K562 (cell line): Measurements from ENCODE around the gene ZNHIT2. TPM values are rescaled to one million over a fixed set of nuclear protein-coding genes. Genes with fewer than 3 reads are reported as not detected.

Source experiments
- ATF1 ChIP-seq, 2 experiments: fragments of 450-650 bp in 1 of 2; IDR thresholded peaks; 2 replicates each; pipeline ENCODE4 v1.6.1; 2016; ENCODE audit warnings: missing compliant biosample characterization in 1 of 2, missing genetic modification characterization in 1 of 2
- BRD9 ChIP-seq: fragments of 450-650 bp; IDR thresholded peaks from 2 replicates; pipeline ENCODE4 v1.6.1; 2018; ENCODE audit warnings: low read depth; ENCODE audit not compliant: partially characterized antibody
- BRF1 ChIP-seq: IDR thresholded peaks from 3 replicates; pipeline ENCODE4 v1.6.1; 2011; ENCODE audit warnings: borderline replicate concordance, mild to moderate bottlenecking; ENCODE audit not compliant: insufficient read length; ENCODE audit errors: extremely low read depth
- HNRNPLL ChIP-seq: fragments of 200-400 bp; formaldehyde crosslinking; IDR thresholded peaks from 2 replicates; pipeline ENCODE4 v1.6.1; 2017; ENCODE audit warnings: low read length, low read depth, mild to moderate bottlenecking; ENCODE audit not compliant: poor library complexity, severe bottlenecking
- JUNB ChIP-seq: fragments of 450-650 bp; formaldehyde crosslinking; conservative IDR thresholded peaks from 2 replicates; pipeline ENCODE4 v1.4.0; 2020; ENCODE audit warnings: mild to moderate bottlenecking
- KHSRP ChIP-seq: fragments of 450-650 bp; IDR thresholded peaks from 2 replicates; pipeline ENCODE4 v1.6.1; 2017
- MTA2 ChIP-seq: fragments of 450-650 bp; IDR thresholded peaks from 2 replicates; pipeline ENCODE4 v1.6.1; 2016; ENCODE audit warnings: low read depth
- NR2C1 ChIP-seq, 2 experiments: fragments of 450-650 bp; IDR thresholded peaks; 2 replicates each; pipeline ENCODE4 v1.6.1; 2017; ENCODE audit warnings: mild to moderate bottlenecking in 2 of 2, antibody characterized with exemption in 1 of 2, inconsistent platforms in 1 of 2, missing compliant biosample characterization in 1 of 2, missing genetic modification characterization in 1 of 2
- PRPF4 ChIP-seq: fragments of 200-400 bp; formaldehyde crosslinking; IDR thresholded peaks from one replicate; pipeline ENCODE4 v1.6.1; 2017; ENCODE audit warnings: low read length, low read depth, mild to moderate bottlenecking; ENCODE audit not compliant: insufficient read depth, poor library complexity, severe bottlenecking
- STAG1 ChIP-seq: sonication (generic); formaldehyde crosslinking; IDR thresholded peaks from 2 replicates; pipeline ENCODE4 v1.5.0; 2020; ENCODE audit warnings: missing genetic modification reagents, borderline replicate concordance
- SUPT5H ChIP-seq: fragments of 450-650 bp; IDR thresholded peaks from 2 replicates; pipeline ENCODE4 v1.6.1; 2016
- ZFX ChIP-seq: sonication (generic); formaldehyde crosslinking; IDR thresholded peaks from 2 replicates; pipeline ENCODE4 v1.8.0; 2022; ENCODE audit warnings: mild to moderate bottlenecking, missing genetic modification reagents, moderate library complexity
- ZNF282 ChIP-seq: sonication (generic); formaldehyde crosslinking; IDR thresholded peaks from 2 replicates; pipeline ENCODE4 v1.8.1; 2023; ENCODE audit warnings: missing genetic modification reagents
- ZNF830 ChIP-seq: fragments of 250-450 bp; sonication (Bioruptor Pico); IDR thresholded peaks from 2 replicates; pipeline ENCODE4 v1.5.0; 2021; ENCODE audit warnings: mild to moderate bottlenecking
- polyA plus RNA-seq, 8 experiments: library from polyadenylated mRNA; depleted of rRNA in 4 of 8; stranded (reverse) in 5 of 8; unstranded in 3 of 8; fragments of >200 nt; fragmentation: Nextera tagmentation in 2 of 8; fragmentation: Illumina TruSeq in 1 of 8; extraction: Ambion mirVana in 2 of 8; extraction: Trizol in 1 of 8; gene quantifications; 2 replicates each; pipeline versions ENCODE4 v1.2.1 to v1.2.3, GENCODE V29; 2011 to 2014; ENCODE audit warnings: inconsistent platforms in 1 of 8, missing spikeins in 1 of 8
- total RNA-seq, 7 experiments: library from RNA; depleted of rRNA in 6 of 7; stranded (reverse); fragments of >200 nt in 6 of 7; fragmentation: Illumina TruSeq in 2 of 7; extraction: Trizol in 2 of 7; gene quantifications; 2 replicates each; pipeline versions ENCODE4 v1.2.1 to v1.2.3, GENCODE V29; 2011 to 2021; ENCODE audit warnings: low replicate concordance in 1 of 7
- TF ChIP-seq, protein P1 (sequence below): fragments of 450-650 bp; IDR thresholded peaks from 2 replicates; pipeline ENCODE4 v1.7.1; 2018; ENCODE audit warnings: mild to moderate bottlenecking, low read depth; ENCODE audit not compliant: partially characterized antibody
- TF ChIP-seq, protein P2 (sequence below): fragments of 200-400 bp; formaldehyde crosslinking; IDR thresholded peaks from 2 replicates; pipeline ENCODE4 v1.6.1; 2017; ENCODE audit warnings: mild to moderate bottlenecking, low read depth, low read length, moderate library complexity
- TF ChIP-seq, protein P3 (sequence below): fragments of 450-650 bp; IDR thresholded peaks from 2 replicates; pipeline ENCODE4 v1.6.1; 2017; ENCODE audit warnings: mild to moderate bottlenecking, moderate library complexity
- TF ChIP-seq, protein P4 (sequence below): fragments of 250-450 bp; sonication (Bioruptor Pico); IDR thresholded peaks from 2 replicates; pipeline ENCODE4 v1.9.0; 2021; ENCODE audit warnings: mild to moderate bottlenecking, inconsistent platforms

The ZNHIT2 gene
- total and polyA plus RNA-seq, 9 of the 15 experiments (the other 6 are each of a cell fraction or from before 2014, with no cell fraction given), result 0.08 to 39.0 (median 2.5) TPM

DNA sequence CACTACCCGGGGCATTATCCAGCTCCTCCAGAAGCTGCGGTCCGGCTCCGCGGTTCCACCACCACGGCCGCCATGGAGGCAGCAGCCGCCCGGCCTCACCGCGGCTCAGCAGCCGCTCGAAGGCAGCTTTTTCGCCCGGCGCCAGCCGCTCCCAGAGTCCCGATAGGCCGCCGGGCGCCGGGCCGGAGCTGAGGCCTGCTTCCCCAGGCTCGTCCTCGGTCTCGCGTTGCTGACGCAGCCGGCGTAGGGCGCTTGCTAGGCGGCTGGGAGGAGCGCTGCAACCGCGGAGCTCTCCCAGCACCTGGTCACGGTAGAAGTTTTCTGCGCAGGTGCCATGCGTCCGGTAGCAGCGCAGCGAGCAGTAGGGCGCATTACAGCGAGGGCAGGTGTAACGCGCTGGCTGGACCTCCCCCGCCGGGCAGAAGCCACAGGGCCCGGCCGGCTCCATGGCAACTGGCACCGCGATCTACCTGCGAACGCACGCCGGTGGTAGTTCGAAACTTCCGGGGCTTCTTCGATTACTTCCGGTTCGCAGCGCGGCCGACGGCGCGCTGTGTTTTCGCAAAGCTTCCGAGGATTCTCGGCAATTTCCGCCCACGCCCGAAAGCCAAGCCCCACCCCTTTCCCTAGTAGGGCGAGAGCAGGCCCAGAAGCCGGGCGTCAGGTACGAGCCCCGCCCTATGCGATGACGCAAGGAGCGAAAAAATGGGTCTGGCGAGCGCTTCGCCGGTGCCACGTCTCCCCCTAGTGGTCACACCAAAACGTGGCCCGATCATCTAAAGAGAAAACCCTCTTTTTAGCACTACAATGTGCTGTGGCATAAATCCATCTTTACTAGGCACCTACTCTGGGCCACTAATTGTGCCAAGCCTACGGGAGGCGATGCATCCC, at the start of gene ZNHIT2 (continued):
- TF ChIP-seq PRPF4 (peak; percentile 38), ZNF282 (CRISPR knock-in tag) (peak; percentile 89), ZNF830 (CRISPR knock-in tag) (peak; percentile 85; the same call in 1 of the 2 replicates), BRD9 (no peak), NR2C1 (IDR thresholded peaks at IDR 0.05) (peak; percentile 99), NR2C1 (tag; IDR thresholded peaks at IDR 0.05) (peak; percentile 99), ATF1 (CRISPR knock-in tag; IDR thresholded peaks at IDR 0.05) (no peak; the same call in 1 of the 2 replicates), ATF1 (tag; IDR thresholded peaks at IDR 0.05) (peak; percentile 96), JUNB (CRISPR knock-in tag) (no peak), SUPT5H (peak; percentile 81), ZFX (peak; percentile 100), MTA2 (peak; percentile 78), KHSRP (no peak), HNRNPLL (peak; percentile 58), STAG1 (CRISPR knock-in tag) (peak; percentile 74; the same call in 1 of the 2 replicates), BRF1 (no peak)
- TF ChIP-seq, protein P1, sequence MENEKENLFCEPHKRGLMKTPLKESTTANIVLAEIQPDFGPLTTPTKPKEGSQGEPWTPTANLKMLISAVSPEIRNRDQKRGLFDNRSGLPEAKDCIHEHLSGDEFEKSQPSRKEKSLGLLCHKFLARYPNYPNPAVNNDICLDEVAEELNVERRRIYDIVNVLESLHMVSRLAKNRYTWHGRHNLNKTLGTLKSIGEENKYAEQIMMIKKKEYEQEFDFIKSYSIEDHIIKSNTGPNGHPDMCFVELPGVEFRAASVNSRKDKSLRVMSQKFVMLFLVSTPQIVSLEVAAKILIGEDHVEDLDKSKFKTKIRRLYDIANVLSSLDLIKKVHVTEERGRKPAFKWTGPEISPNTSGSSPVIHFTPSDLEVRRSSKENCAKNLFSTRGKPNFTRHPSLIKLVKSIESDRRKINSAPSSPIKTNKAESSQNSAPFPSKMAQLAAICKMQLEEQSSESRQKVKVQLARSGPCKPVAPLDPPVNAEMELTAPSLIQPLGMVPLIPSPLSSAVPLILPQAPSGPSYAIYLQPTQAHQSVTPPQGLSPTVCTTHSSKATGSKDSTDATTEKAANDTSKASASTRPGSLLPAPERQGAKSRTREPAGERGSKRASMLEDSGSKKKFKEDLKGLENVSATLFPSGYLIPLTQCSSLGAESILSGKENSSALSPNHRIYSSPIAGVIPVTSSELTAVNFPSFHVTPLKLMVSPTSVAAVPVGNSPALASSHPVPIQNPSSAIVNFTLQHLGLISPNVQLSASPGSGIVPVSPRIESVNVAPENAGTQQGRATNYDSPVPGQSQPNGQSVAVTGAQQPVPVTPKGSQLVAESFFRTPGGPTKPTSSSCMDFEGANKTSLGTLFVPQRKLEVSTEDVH, result peak; percentile 94
- TF ChIP-seq, protein P2, sequence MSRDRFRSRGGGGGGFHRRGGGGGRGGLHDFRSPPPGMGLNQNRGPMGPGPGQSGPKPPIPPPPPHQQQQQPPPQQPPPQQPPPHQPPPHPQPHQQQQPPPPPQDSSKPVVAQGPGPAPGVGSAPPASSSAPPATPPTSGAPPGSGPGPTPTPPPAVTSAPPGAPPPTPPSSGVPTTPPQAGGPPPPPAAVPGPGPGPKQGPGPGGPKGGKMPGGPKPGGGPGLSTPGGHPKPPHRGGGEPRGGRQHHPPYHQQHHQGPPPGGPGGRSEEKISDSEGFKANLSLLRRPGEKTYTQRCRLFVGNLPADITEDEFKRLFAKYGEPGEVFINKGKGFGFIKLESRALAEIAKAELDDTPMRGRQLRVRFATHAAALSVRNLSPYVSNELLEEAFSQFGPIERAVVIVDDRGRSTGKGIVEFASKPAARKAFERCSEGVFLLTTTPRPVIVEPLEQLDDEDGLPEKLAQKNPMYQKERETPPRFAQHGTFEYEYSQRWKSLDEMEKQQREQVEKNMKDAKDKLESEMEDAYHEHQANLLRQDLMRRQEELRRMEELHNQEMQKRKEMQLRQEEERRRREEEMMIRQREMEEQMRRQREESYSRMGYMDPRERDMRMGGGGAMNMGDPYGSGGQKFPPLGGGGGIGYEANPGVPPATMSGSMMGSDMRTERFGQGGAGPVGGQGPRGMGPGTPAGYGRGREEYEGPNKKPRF, result no peak
- TF ChIP-seq, protein P3, sequence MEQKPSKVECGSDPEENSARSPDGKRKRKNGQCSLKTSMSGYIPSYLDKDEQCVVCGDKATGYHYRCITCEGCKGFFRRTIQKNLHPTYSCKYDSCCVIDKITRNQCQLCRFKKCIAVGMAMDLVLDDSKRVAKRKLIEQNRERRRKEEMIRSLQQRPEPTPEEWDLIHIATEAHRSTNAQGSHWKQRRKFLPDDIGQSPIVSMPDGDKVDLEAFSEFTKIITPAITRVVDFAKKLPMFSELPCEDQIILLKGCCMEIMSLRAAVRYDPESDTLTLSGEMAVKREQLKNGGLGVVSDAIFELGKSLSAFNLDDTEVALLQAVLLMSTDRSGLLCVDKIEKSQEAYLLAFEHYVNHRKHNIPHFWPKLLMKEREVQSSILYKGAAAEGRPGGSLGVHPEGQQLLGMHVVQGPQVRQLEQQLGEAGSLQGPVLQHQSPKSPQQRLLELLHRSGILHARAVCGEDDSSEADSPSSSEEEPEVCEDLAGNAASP, result no peak
- TF ChIP-seq, protein P4, sequence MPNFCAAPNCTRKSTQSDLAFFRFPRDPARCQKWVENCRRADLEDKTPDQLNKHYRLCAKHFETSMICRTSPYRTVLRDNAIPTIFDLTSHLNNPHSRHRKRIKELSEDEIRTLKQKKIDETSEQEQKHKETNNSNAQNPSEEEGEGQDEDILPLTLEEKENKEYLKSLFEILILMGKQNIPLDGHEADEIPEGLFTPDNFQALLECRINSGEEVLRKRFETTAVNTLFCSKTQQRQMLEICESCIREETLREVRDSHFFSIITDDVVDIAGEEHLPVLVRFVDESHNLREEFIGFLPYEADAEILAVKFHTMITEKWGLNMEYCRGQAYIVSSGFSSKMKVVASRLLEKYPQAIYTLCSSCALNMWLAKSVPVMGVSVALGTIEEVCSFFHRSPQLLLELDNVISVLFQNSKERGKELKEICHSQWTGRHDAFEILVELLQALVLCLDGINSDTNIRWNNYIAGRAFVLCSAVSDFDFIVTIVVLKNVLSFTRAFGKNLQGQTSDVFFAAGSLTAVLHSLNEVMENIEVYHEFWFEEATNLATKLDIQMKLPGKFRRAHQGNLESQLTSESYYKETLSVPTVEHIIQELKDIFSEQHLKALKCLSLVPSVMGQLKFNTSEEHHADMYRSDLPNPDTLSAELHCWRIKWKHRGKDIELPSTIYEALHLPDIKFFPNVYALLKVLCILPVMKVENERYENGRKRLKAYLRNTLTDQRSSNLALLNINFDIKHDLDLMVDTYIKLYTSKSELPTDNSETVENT (CRISPR knock-in tag), result peak; percentile 48; the same call in 1 of the 2 replicates
